Esophagus mucosa (tissue), 1 donor: ENCODE data around the gene PPFIA1. TPM values are rescaled to one million over a fixed set of nuclear protein-coding genes. Genes with fewer than 3 reads are reported as not detected.
A peak's percentile ranks its signal among the peaks of the same experiment; 100 is the strongest.
"Not testable (repeated sequence)": the region's sequence is repeated elsewhere in the genome, so short reads cannot be mapped to it uniquely, and the experiment has no call there.

Experiments
- ATAC-seq: fragments of 200-7000 bp; cut with Tn5 transposase; one replicate; pipeline ENCODE4 v1.9.1; 2020
- total RNA-seq: library from RNA; stranded (reverse); gene quantifications from one replicate; pipeline ENCODE4 v1.2.4, GENCODE V29; 2023
- donor health status: DM: yes; HTN: yes; CAD: no.

PPFIA1 gene
- total RNA-seq, 1 donor from 2014 or later, result 25.1 TPM

DNA sequence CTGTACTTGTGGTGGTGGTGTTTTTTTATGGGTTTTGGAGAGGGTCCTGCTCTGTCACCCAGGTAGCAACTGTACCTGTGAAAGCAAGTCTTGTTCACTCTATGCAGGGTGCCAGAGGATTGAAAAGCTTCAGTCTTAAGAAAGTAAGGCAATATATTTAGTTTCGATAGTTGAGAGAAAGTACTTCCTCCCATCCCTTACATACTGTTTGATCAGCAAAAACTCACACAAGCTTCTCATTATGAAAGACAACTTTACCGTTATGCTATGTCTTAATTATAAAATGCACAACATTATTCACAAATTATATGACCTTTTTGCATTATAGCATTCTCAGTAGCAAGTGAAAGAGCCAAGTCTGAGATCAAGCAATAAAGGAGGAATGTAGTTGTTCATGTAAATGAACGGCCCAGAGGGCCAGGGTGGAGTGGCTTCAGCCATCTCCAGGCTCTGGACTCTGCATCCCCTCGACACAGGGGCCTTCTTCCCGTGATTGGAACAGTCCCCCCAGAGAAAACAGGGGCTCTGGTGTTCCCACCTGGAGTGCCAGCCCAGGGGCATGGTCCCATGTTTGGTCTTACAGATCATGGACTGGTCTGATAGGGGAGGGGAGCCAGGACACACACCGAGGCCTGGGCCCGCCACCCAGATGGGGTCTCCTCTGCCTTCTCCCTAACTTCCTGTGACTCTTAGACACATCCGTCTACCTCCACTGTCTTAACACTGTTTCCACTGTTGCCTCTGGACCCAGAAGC is 89.1 kb downstream of the PPFIA1 start:
- no peak for ATAC-seq

- no peak for ATAC-seq
Observed at GRCh38 chr11:70360211-70360610, 89.7 kb downstream of the PPFIA1 start.

- ATAC-seq, result no peak
Observed at GRCh38 chr11:70364178-70364577, 93.7 kb downstream of the PPFIA1 start.

DNA sequence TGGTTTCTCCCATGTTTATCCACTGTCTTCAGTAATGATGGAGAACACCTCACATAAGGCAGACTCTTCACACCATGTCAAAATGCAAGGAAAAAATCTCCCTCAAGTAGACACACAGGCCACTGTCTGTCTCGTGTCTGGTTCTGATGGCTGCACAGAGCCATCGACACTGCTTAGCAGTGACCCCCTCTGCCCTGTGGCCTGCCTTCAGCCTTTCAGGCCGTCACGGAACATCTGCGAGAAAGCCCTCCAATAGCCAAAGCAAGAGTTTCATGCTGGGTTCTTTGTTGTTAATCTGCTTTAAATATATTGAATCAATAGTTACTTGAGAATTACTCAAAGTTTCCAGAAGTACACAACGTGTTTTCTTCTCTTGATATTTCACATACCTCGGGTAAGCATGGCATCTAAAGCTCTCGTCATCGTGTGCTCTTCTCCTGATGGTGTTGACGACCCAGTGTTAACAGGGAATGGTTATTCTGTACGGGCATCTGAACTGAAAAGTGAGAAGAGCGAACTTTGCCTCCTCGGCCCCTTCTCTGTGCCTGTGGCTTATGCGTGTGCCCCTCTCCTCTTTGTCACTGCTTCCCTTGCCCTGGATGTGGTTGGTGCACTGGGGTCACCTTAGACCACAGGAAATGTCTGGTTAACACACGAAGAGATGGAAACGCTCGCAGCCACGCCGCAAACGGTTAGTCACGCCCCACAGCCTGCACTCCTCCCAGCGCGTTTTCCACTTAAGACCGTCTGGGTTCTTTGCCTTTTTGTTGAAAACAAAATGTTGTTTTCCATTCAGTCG is 94.5 kb downstream of the PPFIA1 start:
- ATAC-seq, result no peak

DNA sequence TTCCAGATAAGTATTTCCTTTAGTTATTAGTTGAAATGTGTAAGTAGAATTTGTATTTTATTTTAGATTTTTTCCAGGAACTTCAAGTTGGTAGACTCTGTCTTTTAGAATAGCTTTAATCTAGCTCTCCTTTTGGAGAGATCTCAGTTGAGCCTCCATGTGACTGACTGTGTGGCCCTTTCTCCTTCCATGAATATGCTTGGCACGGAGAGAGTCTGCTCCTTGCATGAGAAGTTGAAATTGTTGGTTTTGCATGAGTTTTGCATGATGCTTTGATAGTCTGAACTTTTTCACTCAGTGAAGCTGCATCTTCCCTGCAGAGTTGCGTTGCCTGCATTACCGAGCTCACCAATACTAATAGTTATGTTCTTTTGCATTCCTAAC is 95.0 kb downstream of the PPFIA1 start:
- no peak for ATAC-seq

DNA sequence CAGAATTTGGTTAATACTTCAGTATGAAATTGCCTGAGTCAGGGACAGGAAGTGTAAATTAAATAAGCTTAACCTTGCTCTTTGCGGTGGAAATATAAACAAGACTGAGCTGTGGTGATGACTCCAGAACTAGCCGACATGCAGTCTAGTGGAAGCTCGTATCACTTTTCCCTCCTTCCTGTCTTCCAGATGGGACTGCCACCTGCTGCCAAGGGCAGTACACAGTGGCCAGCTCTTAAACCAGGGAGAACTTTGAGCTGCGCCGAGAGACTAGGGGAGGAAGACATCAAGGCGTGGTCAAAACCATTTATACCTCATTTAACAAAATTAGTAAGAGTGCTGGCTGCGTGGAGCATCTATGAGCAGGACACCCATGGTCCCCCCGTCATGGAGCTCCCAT is 96.6 kb downstream of the PPFIA1 start:
- no peak for ATAC-seq

- ATAC-seq, result no peak
Observed at GRCh38 chr11:70368961-70369360, 98.5 kb downstream of the PPFIA1 start.

DNA sequence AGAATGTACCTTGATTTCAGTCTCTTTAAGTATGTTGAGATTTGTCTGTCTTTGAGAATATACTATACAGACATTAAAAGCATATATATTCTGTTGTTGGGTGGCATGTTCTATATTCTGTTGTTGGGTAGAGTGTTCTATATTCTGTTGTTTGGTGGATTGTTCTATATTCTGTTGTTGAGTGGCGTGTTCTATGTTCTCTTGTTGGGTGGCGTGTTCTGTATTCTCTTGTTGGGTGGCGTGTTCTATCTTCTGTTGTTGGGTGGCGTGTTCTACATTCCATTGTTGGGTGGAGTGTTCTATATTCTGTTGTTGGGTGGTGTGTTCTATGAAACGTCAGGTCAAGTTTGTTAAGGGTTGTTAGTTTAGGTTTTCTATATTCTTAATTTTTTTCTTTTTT is 100.8 kb downstream of the PPFIA1 start:
- ATAC-seq, result peak; percentile 62

DNA sequence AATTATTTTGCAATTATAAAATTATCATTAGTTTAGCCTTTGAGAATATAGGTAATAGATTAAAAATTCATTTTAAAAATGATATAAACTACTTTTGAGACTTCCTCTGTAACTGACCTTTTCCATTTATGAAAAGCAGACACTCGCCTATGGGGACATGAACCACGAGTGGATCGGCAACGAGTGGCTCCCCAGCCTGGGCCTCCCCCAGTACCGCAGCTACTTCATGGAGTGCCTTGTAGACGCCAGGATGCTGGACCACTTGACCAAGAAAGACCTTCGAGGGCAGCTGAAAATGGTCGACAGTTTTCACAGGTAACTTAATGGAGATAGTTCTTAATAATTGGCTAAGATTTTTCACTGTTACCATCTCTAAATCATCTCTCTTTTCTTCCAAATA is 101.6 kb downstream of the PPFIA1 start:
- no peak for ATAC-seq

GRCh38 chr11:70376621-70377020 is 106.1 kb downstream of the PPFIA1 start:
- ATAC-seq, result no peak

GRCh38 chr11:70377645-70378044 is 107.2 kb downstream of the PPFIA1 start:
- ATAC-seq, result no peak

DNA sequence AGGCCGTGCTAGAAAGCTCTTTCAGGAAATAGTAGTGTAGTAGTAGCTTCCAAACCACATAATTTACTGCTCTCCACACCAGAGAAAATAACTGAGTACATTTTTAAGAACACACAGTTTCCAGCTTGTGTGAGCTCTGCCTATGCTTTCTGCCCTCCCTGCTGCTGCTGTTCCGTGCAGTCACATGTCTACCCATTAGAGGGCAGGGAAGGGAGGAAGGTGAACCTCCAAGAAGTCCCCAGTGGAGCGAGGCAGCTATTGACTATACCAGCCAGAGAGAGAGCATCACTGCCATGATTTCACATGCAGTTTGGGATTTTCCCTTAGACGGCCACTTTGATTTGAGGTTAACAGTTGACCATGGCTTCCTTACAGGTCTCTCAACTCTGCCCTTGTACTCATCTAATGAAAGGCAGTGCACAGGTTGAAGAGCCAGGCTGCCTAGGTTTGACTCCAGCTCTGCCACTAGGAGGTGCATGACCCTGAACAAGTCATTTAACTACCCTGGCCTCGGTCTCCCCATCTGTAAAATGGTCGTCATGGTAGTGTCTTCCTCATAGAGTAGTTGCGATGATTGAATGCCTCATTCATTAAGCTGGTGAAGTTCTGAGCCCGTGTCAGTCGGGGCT is 108.1 kb downstream of the PPFIA1 start:
- ATAC-seq, result no peak

DNA sequence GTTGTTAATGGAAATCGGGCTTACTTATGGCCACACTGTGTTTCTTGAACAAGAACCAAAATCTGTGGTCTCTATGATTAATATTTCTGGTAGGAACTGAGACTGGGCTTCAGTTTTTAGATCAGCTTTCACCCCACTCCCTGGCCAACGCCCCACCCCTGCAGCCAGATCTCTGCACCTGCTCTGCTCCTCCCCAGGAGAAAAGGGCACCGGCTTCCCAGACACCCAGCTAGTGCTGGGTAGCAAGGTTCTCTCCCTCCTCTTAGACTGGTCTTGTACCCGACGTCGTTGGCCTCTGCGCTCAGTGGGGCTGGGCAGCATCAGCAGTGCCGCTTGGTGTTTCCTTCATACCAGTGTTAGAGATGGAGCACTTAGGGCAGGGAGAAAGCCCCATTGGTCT is 110.9 kb downstream of the PPFIA1 start:
- ATAC-seq, result no peak

DNA sequence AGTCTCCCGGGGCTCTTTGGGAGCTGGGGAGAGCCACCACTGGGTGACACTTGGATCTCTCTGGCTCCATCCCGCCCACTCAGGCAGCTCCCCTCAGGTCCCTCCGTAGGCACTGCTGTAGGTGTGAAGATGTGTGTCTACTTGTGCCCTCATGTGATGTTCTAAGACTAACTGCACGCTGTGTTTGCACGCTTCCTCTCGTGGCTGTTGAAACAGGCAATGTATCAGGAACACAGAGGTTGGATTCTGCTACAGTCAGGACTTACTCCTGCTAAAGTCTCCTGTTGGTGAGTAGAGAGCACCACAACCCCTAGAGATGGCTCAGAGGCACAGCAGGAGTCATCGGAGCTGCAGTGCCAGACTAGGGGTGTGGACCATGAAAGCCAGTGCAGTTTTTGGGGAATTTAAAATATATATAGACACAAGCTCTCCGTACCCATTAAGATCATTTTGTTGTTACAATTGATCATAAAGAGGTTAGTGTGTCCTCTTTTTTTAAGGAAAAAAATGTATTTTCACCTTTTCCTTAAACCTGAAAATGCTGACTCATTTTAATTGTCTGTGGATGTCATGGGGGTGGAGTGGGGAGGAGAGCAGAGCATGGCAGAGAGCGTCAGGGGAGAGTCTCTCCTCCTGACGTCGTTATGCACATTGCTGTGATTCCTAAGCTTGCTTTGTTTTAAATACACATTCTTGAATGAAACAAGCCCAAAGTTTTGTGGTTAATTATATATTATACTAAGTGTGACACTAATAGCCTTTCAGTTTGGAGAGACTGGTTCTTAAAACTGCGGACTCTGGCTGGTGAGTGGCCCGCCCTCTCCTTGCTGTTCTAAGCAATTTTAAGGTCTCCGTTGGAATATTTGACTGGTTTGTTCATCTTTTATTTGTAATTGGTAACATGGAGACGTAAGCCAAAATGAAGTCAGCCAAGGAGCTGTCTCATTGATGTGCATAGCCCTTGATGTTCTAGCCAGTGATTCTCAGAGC is 111.7 kb downstream of the PPFIA1 start:
- ATAC-seq, result peak; percentile 20

- ATAC-seq, result no peak
Observed at GRCh38 chr11:70383664-70384565, 113.4 kb downstream of the PPFIA1 start.

DNA sequence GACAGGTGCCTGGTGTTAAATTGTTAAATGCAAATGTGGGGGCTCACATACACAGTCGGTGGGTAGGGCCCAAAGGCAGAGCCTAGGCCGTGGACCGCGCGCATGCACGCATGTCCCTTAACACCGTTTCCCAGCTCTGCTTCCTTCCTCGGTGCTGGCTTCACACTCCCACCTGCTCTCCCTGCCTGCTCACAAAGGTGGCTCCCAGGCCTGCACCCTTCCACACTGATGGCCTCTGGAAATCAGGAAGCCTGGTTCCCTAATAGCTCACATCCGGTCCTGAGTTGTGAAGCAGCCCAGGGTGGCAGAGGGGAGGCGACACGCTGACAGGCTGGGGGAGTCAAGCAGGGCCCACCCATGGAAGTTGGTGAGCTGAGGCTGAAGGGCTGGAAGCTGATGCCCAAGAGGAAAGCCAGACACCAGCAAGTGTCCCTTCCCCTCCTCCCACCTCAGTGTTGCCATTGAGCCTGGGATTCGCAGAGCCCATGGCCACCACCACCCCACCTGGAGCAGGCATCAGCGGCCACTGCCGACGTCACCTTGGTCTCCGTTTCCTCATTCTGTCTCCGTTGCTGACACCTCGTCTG is 114.2 kb downstream of the PPFIA1 start:
- no peak for ATAC-seq

- no peak for ATAC-seq
Observed at GRCh38 chr11:70387564-70387963, 117.1 kb downstream of the PPFIA1 start.

DNA sequence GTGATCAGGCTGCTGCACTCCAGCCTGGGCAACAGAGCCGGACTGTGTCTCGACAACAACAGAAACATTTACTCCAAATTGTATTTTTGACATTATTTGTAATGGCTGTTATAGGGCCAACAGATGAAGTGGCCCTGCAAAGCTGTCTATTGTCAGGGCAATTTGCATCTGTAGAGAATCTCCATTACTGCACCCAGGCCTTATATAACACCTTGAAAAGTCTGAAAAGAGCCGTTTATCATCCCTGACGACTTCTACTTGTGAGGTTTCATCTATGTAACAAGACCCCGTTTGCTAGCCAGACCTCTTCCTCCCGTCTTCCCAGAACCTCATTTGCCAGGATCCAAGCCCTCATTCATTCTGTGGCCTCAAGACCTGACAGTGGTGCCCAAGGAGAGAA is 118.7 kb downstream of the PPFIA1 start:
- no peak for ATAC-seq

DNA sequence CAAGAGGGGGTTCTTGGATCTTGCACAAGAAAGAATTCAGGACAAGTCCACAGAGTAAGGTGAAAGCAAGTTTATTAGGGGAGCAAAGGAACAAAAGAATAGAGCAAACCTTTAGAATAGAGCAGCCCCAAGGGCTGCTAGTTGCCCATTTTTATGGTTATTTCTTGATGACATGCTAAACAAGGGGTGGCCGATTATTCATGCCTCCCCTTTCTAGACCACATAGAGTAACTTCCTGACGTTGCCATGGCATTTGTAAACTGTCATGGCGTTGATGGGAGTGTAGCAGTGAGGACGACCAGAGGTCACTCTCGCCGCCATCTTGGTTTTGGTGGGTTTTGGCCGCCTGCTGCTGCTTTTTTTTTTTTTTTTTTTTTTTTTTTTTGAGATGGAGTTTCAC is 120.4 kb downstream of the PPFIA1 start:
- not testable (repeated sequence) for ATAC-seq

- no peak for ATAC-seq
Observed at GRCh38 chr11:70394211-70394950, 123.9 kb downstream of the PPFIA1 start.
